Mesendoderm (in vitro differentiated cells): Measurements from ENCODE around the gene KRT78.

Experiments used
- DNase-seq: peaks from one replicate; pipeline ENCODE4 v3.0.0; 2013
- H2AK5ac ChIP-seq: 2 replicates; pipeline ENCODE4 v1.6.1; 2013; ENCODE audit warnings: low read length, inconsistent platforms
- H2BK120ac ChIP-seq: 2 replicates; pipeline ENCODE4 v1.6.1; 2013; ENCODE audit warnings: low read depth, mild to moderate bottlenecking, low read length, moderate library complexity, mixed read lengths
- H2BK15ac ChIP-seq: replicated peaks from 2 replicates; pipeline ENCODE4 v1.6.1; 2013; ENCODE audit warnings: low read depth, mild to moderate bottlenecking, moderate library complexity
- H2BK5ac ChIP-seq: 2 replicates; pipeline ENCODE4 v1.6.1; 2013; ENCODE audit warnings: low read length, inconsistent platforms
- H3K18ac ChIP-seq: 2 replicates; pipeline ENCODE4 v1.6.1; 2013; ENCODE audit warnings: mild to moderate bottlenecking, low read length, mixed read lengths
- H3K23ac ChIP-seq: one replicate; pipeline ENCODE4 v1.6.1; 2013; ENCODE audit warnings: low read length
- H3K27ac ChIP-seq: 2 replicates; pipeline ENCODE4 v1.5.1; 2013; ENCODE audit warnings: low read depth, mild to moderate bottlenecking, inconsistent platforms, low read length, moderate library complexity
- H3K27me3 ChIP-seq: 2 replicates; pipeline ENCODE4 v1.6.1; 2013; ENCODE audit warnings: low read length, control low read depth, mild to moderate bottlenecking, inconsistent platforms; ENCODE audit not compliant: insufficient read depth, poor library complexity
- H3K36me3 ChIP-seq: 2 replicates; pipeline ENCODE4 v1.6.1; 2013; ENCODE audit warnings: low read length, inconsistent platforms; ENCODE audit not compliant: control insufficient read depth, insufficient read depth
- H3K4ac ChIP-seq: one replicate; pipeline ENCODE4 v1.6.1; 2013; ENCODE audit warnings: low read depth, mild to moderate bottlenecking, low read length, moderate library complexity
- H3K4me1 ChIP-seq: 2 replicates; pipeline ENCODE4 v1.6.1; 2013; ENCODE audit warnings: low read depth, low read length, inconsistent platforms; ENCODE audit not compliant: control insufficient read depth
- H3K4me2 ChIP-seq: 2 replicates; pipeline ENCODE4 v1.6.1; 2013; ENCODE audit warnings: low read length
- H3K4me3 ChIP-seq: 2 replicates; pipeline ENCODE4 v1.5.1; 2013; ENCODE audit warnings: mild to moderate bottlenecking, low read length
- H3K56ac ChIP-seq: one replicate; pipeline ENCODE4 v1.6.1; 2013; ENCODE audit warnings: low read length
- H3K79me1 ChIP-seq: 2 replicates; pipeline ENCODE4 v1.6.1; 2013; ENCODE audit warnings: low read length, inconsistent platforms
- H3K79me2 ChIP-seq: 2 replicates; pipeline ENCODE4 v1.6.1; 2013; ENCODE audit warnings: mild to moderate bottlenecking, low read length; ENCODE audit not compliant: control insufficient read depth, insufficient read depth
- H3K9ac ChIP-seq: 2 replicates; pipeline ENCODE4 v1.6.1; 2013; ENCODE audit warnings: low read length, inconsistent platforms
- H4K5ac ChIP-seq: one replicate; pipeline ENCODE4 v1.6.1; 2013; ENCODE audit warnings: low read length
- H4K8ac ChIP-seq: one replicate; pipeline ENCODE4 v1.6.1; 2013; ENCODE audit warnings: low read depth, mild to moderate bottlenecking, control low read depth, low read length, moderate library complexity
- WGBS: extraction: QIAGEN DNeasy Blood & Tissue Kit; methylation state at CpG from one replicate; pipeline ENCODE4 v1.1.7; 2013; ENCODE audit warnings: low lambda C conversion rate, missing lambda C conversion rate; ENCODE audit not compliant: insufficient coverage; ENCODE audit errors: extremely low coverage; 5-methylcytosine and 5-hydroxymethylcytosine counted together

KRT78 gene

GRCh38 chr12:52818388-52818787, 30.4 kb downstream of the KRT78 start:
- WGBS: no CpG with 5 or more reads among the region's 7 CpGs

DNA sequence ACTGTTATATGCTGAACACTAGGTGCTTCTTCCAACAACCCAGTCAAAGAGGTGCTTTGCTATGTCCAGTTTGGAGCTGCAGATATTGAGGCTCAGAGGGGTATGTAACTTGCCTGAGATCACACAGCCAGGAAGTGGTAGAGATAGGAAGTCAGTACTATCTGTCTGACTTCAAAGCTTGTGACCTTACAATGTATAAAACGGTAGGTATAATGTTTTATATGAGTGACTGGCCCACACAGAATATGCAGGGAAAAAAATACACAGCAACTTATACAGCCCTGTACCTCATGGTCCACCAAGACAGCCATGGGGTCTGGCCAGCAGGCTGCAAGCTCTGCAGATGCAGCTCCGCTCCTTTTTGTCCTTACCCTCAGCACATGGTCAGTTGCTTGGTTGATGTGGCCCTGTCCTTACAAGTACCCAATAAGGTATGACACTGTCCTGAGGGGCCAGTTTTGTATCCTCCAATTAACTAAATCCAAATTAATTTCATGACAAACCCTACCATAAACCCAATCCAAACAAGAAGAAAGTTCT, 31.0 kb downstream of the KRT78 start:
- Histone ChIP-seq H3K9ac (no peak overlapping the region), H3K56ac (no peak overlapping the region), H2BK120ac (no peak overlapping the region), H3K27ac (no peak overlapping the region), H3K4me2 (no peak overlapping the region), H2BK15ac (no peak overlapping the region), H2BK5ac (no peak overlapping the region), H3K36me3 (no peaks in the 10 kb centered on the region), H2AK5ac (no peak overlapping the region), H4K8ac (no peak overlapping the region), H3K79me2 (no peaks in the 10 kb centered on the region), H3K18ac (no peak overlapping the region), H3K4me1 (no peaks in the 10 kb centered on the region), H3K4ac (no peak overlapping the region), H3K27me3 (no peaks in the 10 kb centered on the region), H3K4me3 (no peak overlapping the region), H3K23ac (no peak overlapping the region), H3K79me1 (no peaks in the 10 kb centered on the region), H4K5ac (no peak overlapping the region)
- no peak for DNase-seq
- WGBS: no CpG with 5 or more reads among the region's 2 CpGs

More at GRCh38 chr12:52818388-52818787, 30.4 kb downstream of the KRT78 start:
- H3K4me3 ChIP-seq: no peak overlapping the region
- H3K79me1 ChIP-seq: no peaks in the 10 kb centered on the region
- H3K4ac ChIP-seq: no peak overlapping the region
- no peak overlapping the region for H2BK120ac ChIP-seq
- DNase-seq: no peak
- no peaks in the 10 kb centered on the region for H3K79me2 ChIP-seq
- H2BK15ac ChIP-seq: no peak overlapping the region
- no peak overlapping the region for H3K18ac ChIP-seq
- H3K36me3 ChIP-seq: no peaks in the 10 kb centered on the region
- no peak overlapping the region for H2AK5ac ChIP-seq
- H3K27me3 ChIP-seq: no peaks in the 10 kb centered on the region
- H3K9ac ChIP-seq: no peak overlapping the region
- no peaks in the 10 kb centered on the region for H3K4me1 ChIP-seq
- H2BK5ac ChIP-seq: no peak overlapping the region
- H4K8ac ChIP-seq: no peak overlapping the region
- H3K4me2 ChIP-seq: no peak overlapping the region
- no peak overlapping the region for H4K5ac ChIP-seq
- no peak overlapping the region for H3K27ac ChIP-seq
- H3K56ac ChIP-seq: no peak overlapping the region
- H3K23ac ChIP-seq: no peak overlapping the region

DNA sequence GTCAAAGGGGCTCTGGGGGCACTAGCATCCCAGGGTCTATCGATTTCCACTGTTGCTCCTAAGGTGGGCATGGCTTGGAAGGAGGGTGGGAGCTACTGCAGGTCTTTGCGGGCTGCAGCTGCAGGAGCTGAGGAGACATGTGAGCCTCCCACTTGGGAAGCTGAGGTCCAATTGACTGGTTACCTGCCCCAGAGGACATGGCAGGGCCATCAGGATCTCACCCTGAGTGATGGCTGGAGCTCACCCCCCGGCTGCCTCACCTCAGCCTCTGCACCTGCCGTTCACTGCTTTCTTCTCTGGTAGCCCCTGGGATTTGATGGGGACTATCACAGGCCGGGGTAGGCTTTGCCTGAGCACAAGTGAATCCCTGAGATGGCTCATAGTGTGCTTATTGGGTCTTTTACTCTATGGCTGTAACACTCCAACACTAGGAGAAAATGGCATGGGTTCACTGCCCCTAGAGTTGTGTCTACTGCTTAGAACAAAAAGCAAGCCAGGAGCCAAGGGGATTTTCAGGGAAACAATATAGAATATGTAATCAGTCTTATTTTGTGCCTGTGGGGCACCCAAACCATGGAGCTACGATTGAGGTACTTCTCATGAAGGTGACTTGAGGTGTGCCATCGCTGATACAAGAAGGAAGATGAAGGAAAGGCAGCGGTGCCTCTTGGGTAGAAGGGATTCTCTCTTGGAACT, 31.6 kb downstream of the KRT78 start:
- no CpG with 5 or more reads among the region's 8 CpGs for WGBS
- Histone ChIP-seq H3K4me1 (no peaks in the 10 kb centered on the region), H2BK5ac (no peak overlapping the region), H3K4me2 (no peak overlapping the region), H4K8ac (no peak overlapping the region), H3K4ac (no peak overlapping the region), H2BK120ac (no peak overlapping the region), H3K4me3 (no peak overlapping the region), H3K27ac (no peak overlapping the region), H3K18ac (no peak overlapping the region), H2AK5ac (no peak overlapping the region), H3K36me3 (no peaks in the 10 kb centered on the region), H3K9ac (no peak overlapping the region), H3K23ac (no peak overlapping the region), H2BK15ac (no peak overlapping the region), H3K79me2 (no peaks in the 10 kb centered on the region), H3K79me1 (no peaks in the 10 kb centered on the region), H3K27me3 (no peaks in the 10 kb centered on the region), H3K56ac (no peak overlapping the region), H4K5ac (no peak overlapping the region)
- no peak for DNase-seq

DNA sequence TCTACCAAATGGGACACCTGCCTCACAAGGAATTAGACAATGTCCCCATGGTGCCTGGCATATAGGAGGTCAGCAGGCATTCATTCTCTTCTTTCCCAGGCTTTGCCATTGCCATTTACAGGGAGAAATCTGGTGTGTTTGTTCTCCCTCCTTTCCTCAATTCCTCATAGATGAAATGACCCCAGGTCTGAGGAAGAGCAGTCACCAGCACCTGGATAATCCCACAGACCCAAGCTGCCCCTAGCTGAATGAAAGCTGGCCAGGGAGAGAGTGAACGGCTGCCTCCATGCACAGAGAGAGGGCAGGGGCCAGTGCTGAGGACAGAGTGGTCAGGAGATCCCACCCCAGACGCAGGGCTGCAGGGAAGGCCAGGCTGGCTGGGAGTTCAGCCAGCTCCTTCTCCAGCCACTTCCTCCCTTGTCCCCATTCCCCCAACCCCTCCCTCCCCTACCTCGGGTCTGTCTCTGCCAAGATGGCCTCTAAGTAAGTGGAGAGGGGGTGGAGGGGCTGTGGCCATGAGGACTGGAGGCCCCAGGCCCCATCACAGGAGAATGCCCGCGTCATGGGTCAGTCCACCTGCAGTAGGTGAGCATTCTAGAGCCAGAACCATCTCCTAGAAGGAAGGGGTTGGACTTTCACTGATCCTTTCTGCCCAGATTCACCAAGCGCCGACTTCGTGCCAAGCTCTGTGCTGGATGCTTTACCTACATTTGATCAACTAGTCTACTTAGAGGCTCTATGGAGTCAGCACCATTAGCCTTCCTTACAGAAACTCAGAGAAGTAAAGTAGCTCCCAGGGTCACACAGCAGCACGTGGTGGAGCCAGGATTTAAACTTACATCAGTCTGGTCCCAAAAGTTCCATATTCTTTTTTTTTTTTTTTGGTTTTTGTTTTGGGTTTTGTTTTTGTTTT, 32.9 kb downstream of the KRT78 start:
- H3K18ac ChIP-seq: no peak overlapping the region
- no CpG with 5 or more reads among the region's 9 CpGs for WGBS
- no peaks in the 10 kb centered on the region for H3K27me3 ChIP-seq

DNA sequence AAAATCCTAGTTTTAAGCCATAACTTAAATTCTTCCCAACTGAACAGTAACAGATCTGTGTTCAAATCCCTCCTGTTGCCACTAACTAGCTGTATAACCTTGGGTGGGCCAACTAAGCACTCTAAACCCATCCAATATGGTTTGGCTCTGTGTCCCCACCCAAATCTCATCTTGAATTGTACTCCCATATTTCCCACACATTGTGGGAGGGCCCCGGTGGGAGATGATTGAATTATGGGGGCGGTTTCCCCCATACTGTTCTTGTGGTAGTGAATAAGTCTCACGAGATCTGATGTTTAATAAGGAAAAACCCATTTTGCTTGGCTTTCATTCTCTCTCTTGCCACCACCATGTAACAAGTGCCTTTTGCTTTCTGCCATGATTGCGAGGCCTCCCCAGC, 33.6 kb downstream of the KRT78 start:
- WGBS: no CpG with 5 or more reads among the region's 4 CpGs
- H3K27me3 ChIP-seq: no peaks in the 10 kb centered on the region
- no peak overlapping the region for H3K4me2 ChIP-seq

More for the DNA sequence above, 32.9 kb downstream of the KRT78 start:
- Histone ChIP-seq H3K9ac (no peak overlapping the region), H3K36me3 (no peaks in the 10 kb centered on the region), H3K56ac (no peak overlapping the region), H3K27ac (no peak overlapping the region), H3K4ac (no peak overlapping the region), H2BK15ac (no peak overlapping the region), H3K79me2 (no peaks in the 10 kb centered on the region), H3K23ac (no peak overlapping the region), H3K4me2 (no peak overlapping the region), H2BK120ac (no peak overlapping the region), H3K4me1 (no peaks in the 10 kb centered on the region), H3K4me3 (no peak overlapping the region), H2AK5ac (no peak overlapping the region), H3K79me1 (no peaks in the 10 kb centered on the region), H2BK5ac (no peak overlapping the region), H4K8ac (no peak overlapping the region), H4K5ac (no peak overlapping the region)
- no peak for DNase-seq

More for the DNA sequence above, 33.6 kb downstream of the KRT78 start:
- Histone ChIP-seq H4K8ac (no peak overlapping the region), H3K36me3 (no peaks in the 10 kb centered on the region), H3K4ac (no peak overlapping the region), H3K23ac (no peak overlapping the region), H3K18ac (no peak overlapping the region), H3K79me1 (no peaks in the 10 kb centered on the region), H4K5ac (no peak overlapping the region), H3K4me1 (no peaks in the 10 kb centered on the region), H2AK5ac (no peak overlapping the region), H3K56ac (no peak overlapping the region), H2BK5ac (no peak overlapping the region), H3K9ac (no peak overlapping the region), H3K4me3 (no peak overlapping the region), H2BK120ac (no peak overlapping the region), H2BK15ac (no peak overlapping the region), H3K27ac (no peak overlapping the region), H3K79me2 (no peaks in the 10 kb centered on the region)
- DNase-seq: no peak
